Endothelial cell of umbilical vein (primary cell): Measurements from ENCODE around the gene ULK4. TPM values are rescaled to one million over a fixed set of nuclear protein-coding genes. Genes with fewer than 3 reads are reported as not detected.

Experiments
- BruUV-seq: library from RNA; stranded (reverse); fragments of 400-500 nt; replicated peaks from 2 replicates; lab custom pipeline; 2021; lab: Mats Ljungman, UMichigan
- CTCF ChIA-PET: fragments of 300-600, 350-600 bp; sonication (Branson Sonifier 250); formaldehyde crosslinking; loops from one replicate; lab custom pipeline; 2021; ENCODE audit warnings: antibody characterized with exemption, inconsistent platforms; lab: Charles Lee
- POLR2A ChIA-PET: fragments of 300-600, 350-600 bp; sonication (Branson Sonifier 250); formaldehyde crosslinking; loops from one replicate; lab custom pipeline; 2021; ENCODE audit warnings: antibody characterized with exemption, inconsistent platforms; lab: Charles Lee
- DNase-seq: peaks from one replicate; pipeline ENCODE4 v3.0.0-alpha.2; 2011; ENCODE audit warnings: low read depth, low spot score
- FAIRE-seq: peaks from 2 replicates; lab custom pipeline; 2011; peaks lifted over from hg19 to GRCh38; lab: Jason Lieb, UNC
- H2AFZ ChIP-seq: 2 replicates; pipeline ENCODE4 v1.6.0; 2012; ENCODE audit warnings: low read depth, low read length, control low read depth, inconsistent platforms
- H3K27ac ChIP-seq: 2 replicates; pipeline ENCODE4 v1.5.1; 2011; ENCODE audit warnings: low read depth, mild to moderate bottlenecking, control low read depth, low read length, moderate library complexity; ENCODE audit not compliant: insufficient read depth
- H3K27me3 ChIP-seq, 2 experiments: 2 replicates each; pipeline versions ENCODE4 v1.6.0 to v1.6.1; 2011; ENCODE audit warnings: low read length in 2 of 2, mixed read lengths in 1 of 2; ENCODE audit not compliant: control insufficient read depth in 2 of 2, insufficient read depth in 2 of 2
- H3K36me3 ChIP-seq, 2 experiments: 2 replicates in 1 of 2; 3 replicates in 1 of 2; pipeline ENCODE4 v1.5.1; 2011; ENCODE audit warnings: low read length in 2 of 2, mild to moderate bottlenecking in 1 of 2, moderate library complexity in 1 of 2; ENCODE audit not compliant: control insufficient read depth in 2 of 2, insufficient read depth in 2 of 2; ENCODE audit errors: extremely low read depth in 1 of 2
- H3K4me1 ChIP-seq: 3 replicates; pipeline ENCODE4 v1.5.1; 2011; ENCODE audit warnings: mild to moderate bottlenecking, low read length; ENCODE audit not compliant: control insufficient read depth, insufficient read depth; ENCODE audit errors: extremely low read depth
- H3K4me2 ChIP-seq: 2 replicates; pipeline ENCODE4 v1.6.1; 2011; ENCODE audit warnings: low read length, control low read depth, mixed read lengths; ENCODE audit not compliant: insufficient read depth
- H3K4me3 ChIP-seq, 3 experiments: fragments of 200-600 bp in 1 of 3; sonication (generic), shearing (Covaris generic) in 1 of 3; replicated peaks in 1 of 3; 2 replicates each; pipeline ENCODE4 v1.5.1; 2011 to 2016; ENCODE audit warnings: control low read depth in 3 of 3, low read length in 3 of 3, mild to moderate bottlenecking in 2 of 3, inconsistent platforms in 1 of 3, low read depth in 1 of 3, moderate library complexity in 1 of 3; ENCODE audit not compliant: insufficient read depth in 1 of 3
- H3K79me2 ChIP-seq: 2 replicates; pipeline ENCODE4 v1.6.0; 2012; ENCODE audit warnings: low read length, inconsistent platforms; ENCODE audit not compliant: control insufficient read depth, insufficient read depth
- H3K9ac ChIP-seq: replicated peaks from 2 replicates; pipeline ENCODE3; 2011; ENCODE audit warnings: low read length, control low read depth; ENCODE audit not compliant: insufficient read depth; ENCODE audit errors: extremely low read depth
- H3K9me1 ChIP-seq: replicated peaks from 3 replicates; pipeline ENCODE4 v1.6.0; 2011; ENCODE audit warnings: mild to moderate bottlenecking, low read length; ENCODE audit not compliant: control insufficient read depth, insufficient read depth; ENCODE audit errors: extremely low read depth
- H3K9me3 ChIP-seq: replicated peaks from 2 replicates; pipeline ENCODE4 v1.5.1; 2012; ENCODE audit warnings: low read length, inconsistent platforms; ENCODE audit not compliant: control insufficient read depth, insufficient read depth
- H4K20me1 ChIP-seq: replicated peaks from 2 replicates; pipeline ENCODE3; 2011; ENCODE audit warnings: mild to moderate bottlenecking, low read length; ENCODE audit not compliant: control insufficient read depth, insufficient read depth; ENCODE audit errors: extremely low read depth
- EZH2 ChIP-seq: IDR thresholded peaks from 2 replicates; pipeline ENCODE4 v1.6.1; 2012; ENCODE audit warnings: borderline replicate concordance, low read depth, mild to moderate bottlenecking, moderate library complexity, low read length, inconsistent platforms; ENCODE audit not compliant: severe bottlenecking
- FOS ChIP-seq: IDR thresholded peaks from 2 replicates; pipeline ENCODE4 v1.6.1; 2011; ENCODE audit warnings: mild to moderate bottlenecking, low read length, moderate library complexity, borderline replicate concordance; ENCODE audit not compliant: insufficient read depth
- GATA2 ChIP-seq: IDR thresholded peaks from 2 replicates; pipeline ENCODE4 v1.7.0; 2011; ENCODE audit warnings: low read depth, mild to moderate bottlenecking, moderate library complexity, mixed read lengths, low read length; ENCODE audit not compliant: insufficient read length, insufficient read depth
- JUN ChIP-seq: IDR thresholded peaks from 2 replicates; pipeline ENCODE4 v1.6.1; 2011; ENCODE audit warnings: borderline replicate concordance, low read depth; ENCODE audit not compliant: insufficient read length, insufficient read depth
- MAX ChIP-seq: IDR thresholded peaks from 2 replicates; pipeline ENCODE4 v1.6.1; 2011; ENCODE audit not compliant: insufficient read depth, insufficient read length
- MYC ChIP-seq: IDR thresholded peaks from one replicate; pipeline ENCODE4 v1.6.1; 2011; ENCODE audit warnings: mild to moderate bottlenecking, low read depth, low read length
- POLR2A ChIP-seq: IDR thresholded peaks from 2 replicates; pipeline ENCODE4 v1.6.1; 2012; ENCODE audit warnings: low read depth, mild to moderate bottlenecking, control low read depth, low read length
- POLR2AphosphoS5 ChIP-seq: IDR thresholded peaks from 2 replicates; pipeline ENCODE4 v1.6.1; 2012; ENCODE audit warnings: low read depth, mild to moderate bottlenecking, control low read depth, low read length, moderate library complexity; ENCODE audit not compliant: insufficient read depth
- dilution Hi-C: fragments of 300-500 bp; cut with MboI; formaldehyde crosslinking; loops from one replicate; pipeline ENCODE4 v1.15.0; 2019; ENCODE audit warnings: low sequenced_read_pairs; ENCODE audit not compliant: extremely low pct_ligation_motif_present
- intact Hi-C: fragments of 100-400 bp; cut with micrococcal nuclease; formaldehyde crosslinking; loops from one replicate; pipeline ENCODE4 v1.10.0; 2022
- polyA plus RNA-seq, 4 experiments: library from polyadenylated mRNA; depleted of rRNA in 3 of 4; stranded (reverse) in 3 of 4; unstranded in 1 of 4; fragments of >200 nt; gene quantifications; 2 replicates each; pipeline versions ENCODE4 v1.2.1 to v1.2.3, GENCODE V29; 2011 to 2012; ENCODE audit warnings: missing spikeins in 1 of 4
- total RNA-seq: library from RNA; stranded (reverse); gene quantifications from 2 replicates; pipeline ENCODE4 v1.2.3, GENCODE V29; 2021
- TF ChIP-seq, protein P1 (sequence below), 2 donors: IDR thresholded peaks; 1 replicate in 1 of 2; 2 replicates in 1 of 2; pipeline ENCODE4 v1.5.1; 2011; ENCODE audit warnings: low read length in 2 of 2, mild to moderate bottlenecking in 2 of 2, moderate library complexity in 2 of 2, control low read depth in 1 of 2, inconsistent platforms in 1 of 2, low read depth in 1 of 2; ENCODE audit not compliant: insufficient read depth in 1 of 2; ENCODE audit errors: extremely low read depth in 1 of 2

ULK4 gene
- total and polyA plus RNA-seq, 2 donors (not counting 3 experiments of a cell fraction or from before 2014, with no cell fraction given), result 3.3 to 16.0 TPM

DNA sequence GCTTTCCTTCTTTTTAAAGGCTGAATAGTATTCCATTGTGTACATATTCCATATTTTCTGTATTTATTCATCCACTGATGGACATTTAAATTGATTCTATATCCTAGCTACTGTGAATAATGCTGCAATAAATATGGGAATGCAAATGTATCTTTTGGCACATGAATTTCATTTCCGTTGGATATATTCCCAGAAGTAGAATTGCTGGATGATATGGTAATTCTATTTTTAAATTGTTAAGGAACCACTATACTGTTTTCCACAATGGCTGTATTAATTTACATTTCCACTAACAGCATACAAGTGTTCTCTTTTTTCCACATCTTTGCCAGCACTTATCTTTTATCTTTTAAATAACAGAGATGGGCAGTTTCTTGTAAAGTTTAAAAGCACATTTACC lies 459.9 kb downstream of the ULK4 start:
- POLR2A ChIA-PET, result no interaction called here
- TF ChIP-seq EZH2 (no peak), MYC (no peak), MAX (no peak), GATA2 (no peak), POLR2A (no peak), JUN (no peak), FOS (no peak), POLR2AphosphoS5 (no peak)
- TF ChIP-seq, protein P1, sequence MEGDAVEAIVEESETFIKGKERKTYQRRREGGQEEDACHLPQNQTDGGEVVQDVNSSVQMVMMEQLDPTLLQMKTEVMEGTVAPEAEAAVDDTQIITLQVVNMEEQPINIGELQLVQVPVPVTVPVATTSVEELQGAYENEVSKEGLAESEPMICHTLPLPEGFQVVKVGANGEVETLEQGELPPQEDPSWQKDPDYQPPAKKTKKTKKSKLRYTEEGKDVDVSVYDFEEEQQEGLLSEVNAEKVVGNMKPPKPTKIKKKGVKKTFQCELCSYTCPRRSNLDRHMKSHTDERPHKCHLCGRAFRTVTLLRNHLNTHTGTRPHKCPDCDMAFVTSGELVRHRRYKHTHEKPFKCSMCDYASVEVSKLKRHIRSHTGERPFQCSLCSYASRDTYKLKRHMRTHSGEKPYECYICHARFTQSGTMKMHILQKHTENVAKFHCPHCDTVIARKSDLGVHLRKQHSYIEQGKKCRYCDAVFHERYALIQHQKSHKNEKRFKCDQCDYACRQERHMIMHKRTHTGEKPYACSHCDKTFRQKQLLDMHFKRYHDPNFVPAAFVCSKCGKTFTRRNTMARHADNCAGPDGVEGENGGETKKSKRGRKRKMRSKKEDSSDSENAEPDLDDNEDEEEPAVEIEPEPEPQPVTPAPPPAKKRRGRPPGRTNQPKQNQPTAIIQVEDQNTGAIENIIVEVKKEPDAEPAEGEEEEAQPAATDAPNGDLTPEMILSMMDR (IDR thresholded peaks at IDR 0.05; ENCODE audit: extremely low read depth in 1 of 2, insufficient read depth in 1 of 2, low read depth in 1 of 2, low read length in 2 of 2), result no peak
- Histone ChIP-seq H3K79me2 (no peaks in the 10 kb centered on the region), H3K36me3 (no peaks in the 10 kb centered on the region), H2AFZ (no peak overlapping the region), H3K4me1 (no peaks in the 10 kb centered on the region), H3K9ac (no peak overlapping the region), H3K9me3 (no peaks in the 10 kb centered on the region), H4K20me1 (no peaks in the 10 kb centered on the region), H3K27me3 (no peaks in the 10 kb centered on the region), H3K27ac (no peak overlapping the region), H3K4me3 (no peak overlapping the region), H3K4me2 (no peak overlapping the region), H3K9me1 (no peaks in the 10 kb centered on the region)
- dilution Hi-C loops, result no loop called here
- intact Hi-C loops, result no loop called here
- CTCF ChIA-PET, result interaction anchor here (0.6 kb wide), 1 partner anchor 44 kb away, joined by 3 read pairs; no protein-coding TSS in a partner anchor
- DNase-seq (peak; percentile 27), FAIRE-seq (no peak)
- no TSS peak for BruUV-seq
